Adrenal gland (tissue), 5 donors: ENCODE results near the gene ZNF785.

Experiments used
- CTCF ChIP-seq, 6 experiments: fragments of 450-650 bp in 4 of 6; fragments of 200-600 bp in 2 of 6; sonication (generic) in 1 of 6; IDR thresholded peaks; 1 replicate in 5 of 6; 2 replicates in 1 of 6; pipeline versions ENCODE4 v1.5.1 to v1.8.0; 2016 to 2021; ENCODE audit warnings: antibody characterized with exemption in 6 of 6, mild to moderate bottlenecking in 2 of 6, moderate library complexity in 1 of 6
- POLR2A ChIP-seq, 2 donors: fragments of 450-650 bp; IDR thresholded peaks; one replicate each; pipeline ENCODE4 v1.6.1; 2017; ENCODE audit warnings: antibody characterized with exemption in 2 of 2, mild to moderate bottlenecking in 2 of 2, moderate library complexity in 1 of 2
- donor health status: DM: no; HTN: no; CAD: no.

- TF ChIP-seq POLR2A (IDR thresholded peaks at IDR 0.05) (no peak), CTCF (IDR thresholded peaks at IDR 0.05) (no peak)
These were observed 32.1 kb downstream of the ZNF785 start for GRCh38 chr16:30553393-30553899.
